GM12878 (cell line): ENCODE measurements around the gene CALN1. TPM values are rescaled to one million over a fixed set of nuclear protein-coding genes. Genes with fewer than 3 reads are reported as not detected.

Source experiments
- ATAC-seq: fragments of 200-7000 bp; cut with Tn5 transposase; 3 replicates; pipeline ENCODE4 v1.9.1; 2020; ENCODE audit warnings: mild to moderate bottlenecking, moderate library complexity
- BruUV-seq: library from RNA; stranded (reverse); fragments of 400-500 nt; replicated peaks from 2 replicates; lab custom pipeline; 2021; lab: Mats Ljungman, UMichigan
- CTCF ChIA-PET: fragments of 300-600 bp; sonication (Branson Sonifier 250); formaldehyde crosslinking; extraction: SDS; loops from one replicate; lab custom pipeline; 2021; ENCODE audit warnings: inconsistent platforms; lab: Yijun Ruan, JAX
- POLR2A ChIA-PET: fragments of 350-600 bp; formaldehyde crosslinking; extraction: SDS; loops from one replicate; lab custom pipeline; 2021; ENCODE audit warnings: inconsistent platforms; lab: Charles Lee
- RAD21 ChIA-PET: fragments of 300-600 bp; sonication (Branson Sonifier 250); formaldehyde crosslinking; loops from one replicate; lab custom pipeline; 2023; ENCODE audit warnings: antibody characterized with exemption; ENCODE audit not compliant: unreplicated experiment; lab: Charles Lee
- SMC1A ChIA-PET: fragments of 300-600 bp; sonication (Branson Sonifier 250); formaldehyde crosslinking; loops from one replicate; lab custom pipeline; 2023; ENCODE audit not compliant: unreplicated experiment, uncharacterized antibody; lab: Charles Lee
- DNase-seq: peaks from one replicate; pipeline ENCODE4 v3.0.0-alpha.2; 2011; ENCODE audit warnings: low read depth, low spot score
- FAIRE-seq: peaks from 3 replicates; lab custom pipeline; 2011; peaks lifted over from hg19 to GRCh38; lab: Jason Lieb, UNC
- H2AFZ ChIP-seq: 2 replicates; pipeline ENCODE4 v1.6.0; 2011; ENCODE audit warnings: low read depth, low read length, control low read depth; ENCODE audit not compliant: control insufficient read depth
- H3K27ac ChIP-seq: 2 replicates; pipeline ENCODE4 v1.5.1; 2011; ENCODE audit warnings: control low read depth; ENCODE audit not compliant: control insufficient read depth, insufficient read depth
- H3K27me3 ChIP-seq, 2 experiments: replicated peaks in 1 of 2; 2 replicates each; pipeline versions ENCODE4 v1.6.0 to v1.6.1; 2011; ENCODE audit warnings: low read length in 1 of 2; ENCODE audit not compliant: control insufficient read depth in 2 of 2, insufficient read depth in 2 of 2
- H3K36me3 ChIP-seq, 2 experiments: 2 replicates each; pipeline ENCODE4 v1.5.1; 2011; ENCODE audit warnings: low read length in 1 of 2; ENCODE audit not compliant: control insufficient read depth in 2 of 2, insufficient read depth in 2 of 2
- H3K4me1 ChIP-seq: 2 replicates; pipeline ENCODE4 v1.6.1; 2011; ENCODE audit warnings: mild to moderate bottlenecking, low read length, moderate library complexity, mixed read lengths; ENCODE audit not compliant: control insufficient read depth, insufficient read depth
- H3K4me2 ChIP-seq: 2 replicates; pipeline ENCODE4 v1.6.0; 2011; ENCODE audit warnings: control low read depth; ENCODE audit not compliant: control insufficient read depth, insufficient read depth
- H3K4me3 ChIP-seq: fragments of 200-600 bp; sonication (generic); 2 replicates; pipeline ENCODE4 v1.5.1; 2016
- H3K79me2 ChIP-seq: 2 replicates; pipeline ENCODE4 v1.6.0; 2011; ENCODE audit warnings: low read length; ENCODE audit not compliant: control insufficient read depth, insufficient read depth
- H3K9ac ChIP-seq: 2 replicates; pipeline ENCODE4 v1.8.0; 2011; ENCODE audit warnings: low read length, control low read depth, mixed read lengths; ENCODE audit not compliant: control insufficient read depth, insufficient read depth
- H3K9me3 ChIP-seq: replicated peaks from 3 replicates; pipeline ENCODE4 v1.5.1; 2011; ENCODE audit warnings: mild to moderate bottlenecking, low read length; ENCODE audit not compliant: control insufficient read depth, insufficient read depth
- H4K20me1 ChIP-seq: 2 replicates; pipeline ENCODE4 v1.6.0; 2011; ENCODE audit not compliant: control insufficient read depth, insufficient read depth
- CBFB ChIP-seq: IDR thresholded peaks from 2 replicates; pipeline ENCODE4 v1.6.1; 2016; ENCODE audit warnings: antibody characterized with exemption, low read depth
- KLF5 ChIP-seq: fragments of 450-650 bp; IDR thresholded peaks from 2 replicates; pipeline ENCODE4 v1.6.1; 2014; ENCODE audit warnings: mild to moderate bottlenecking; ENCODE audit not compliant: partially characterized antibody
- PML ChIP-seq: IDR thresholded peaks from 2 replicates; pipeline ENCODE4 v1.6.1; 2012; ENCODE audit warnings: low read length, inconsistent platforms
- SMARCA5 ChIP-seq: fragments of 450-650 bp; IDR thresholded peaks from 2 replicates; pipeline ENCODE4 v1.6.1; 2017; ENCODE audit warnings: mild to moderate bottlenecking
- ZBTB11 ChIP-seq: fragments of 450-650 bp; formaldehyde crosslinking; IDR thresholded peaks from 2 replicates; pipeline ENCODE4 v1.5.0; 2022; ENCODE audit warnings: mild to moderate bottlenecking, missing genetic modification characterization
- WGBS: methylation state at CpG from one replicate; pipeline ENCODE4 v1.1.6; 2016; ENCODE audit warnings: low lambda C conversion rate; ENCODE audit not compliant: insufficient replicate concordance, insufficient coverage; ENCODE audit errors: missing lambda C conversion rate; 5-methylcytosine and 5-hydroxymethylcytosine counted together
- in situ Hi-C: fragments of 300-500 bp; cut with MboI; formaldehyde crosslinking; loops from 9 replicates; pipeline ENCODE4 v1.14.3; 2018; ENCODE audit warnings: mixed read lengths
- intact Hi-C: fragments of 100-400 bp; cut with micrococcal nuclease; formaldehyde crosslinking; loops from one replicate; pipeline ENCODE4 v1.14.2; 2022; ENCODE audit not compliant: unreplicated experiment
- polyA plus RNA-seq, 11 experiments: library from polyadenylated mRNA; depleted of rRNA in 4 of 11; unstranded in 6 of 11; stranded (reverse) in 5 of 11; fragments of >200 nt; fragmentation: Nextera tagmentation in 4 of 11; fragmentation: Illumina TruSeq in 1 of 11; extraction: Ambion mirVana in 4 of 11; extraction: Trizol in 1 of 11; gene quantifications; 1 replicate in 1 of 11; 2 replicates in 10 of 11; pipeline versions ENCODE4 v1.2.1 to v1.2.3, GENCODE V29; 2011 to 2016; ENCODE audit warnings: inconsistent platforms in 2 of 11, missing spikeins in 2 of 11, low read depth in 1 of 11
- total RNA-seq, 4 experiments: library from RNA; depleted of rRNA in 3 of 4; stranded (reverse); fragments of >200 nt in 3 of 4; fragmentation: Illumina TruSeq in 1 of 4; extraction: Trizol in 1 of 4; gene quantifications; 2 replicates each; pipeline versions ENCODE4 v1.2.1 to v1.2.3, GENCODE V29; 2013 to 2021

Gene CALN1
- total and polyA plus RNA-seq, 10 of the 15 experiments (the other 5 are each of a cell fraction or from before 2014, with no cell fraction given), result 0.48 to 15.3 (median 1.6) TPM

GRCh38 chr7:71772779-71773178 is 639.4 kb downstream of the CALN1 start:
- ATAC-seq (no peak), FAIRE-seq (no peak), DNase-seq (no peak)
- 13% methylated on average over 3 of the region's 3 CpGs for WGBS
- in situ Hi-C loops, result no loop called here
- Histone ChIP-seq H3K36me3 (no peaks in the 10 kb centered on the region), H3K4me1 (no peaks in the 10 kb centered on the region), H3K27me3 (no peaks in the 10 kb centered on the region), H3K9ac (no peak overlapping the region), H3K79me2 (no peaks in the 10 kb centered on the region), H3K4me3 (no peak overlapping the region), H3K27ac (no peak overlapping the region), H2AFZ (no peak overlapping the region), H3K4me2 (no peak overlapping the region), H4K20me1 (no peaks in the 10 kb centered on the region), H3K9me3 (no peaks in the 10 kb centered on the region; the same call in 2 of the 3 replicates)
- intact Hi-C loops, result no loop called here
- SMC1A ChIA-PET, result no interaction called here
- BruUV-seq, result no TSS peak
- RAD21 ChIA-PET, result no interaction called here
- TF ChIP-seq CBFB (no peak), KLF5 (no peak), SMARCA5 (no peak), PML (no peak), ZBTB11 (CRISPR knock-in tag) (no peak)
- CTCF ChIA-PET, result no interaction called here
- POLR2A ChIA-PET, result no interaction called here
